Adrenal gland (tissue), 5 donors: ENCODE measurements around the gene HLA-F.

Experiments
- POLR2A ChIP-seq, 2 donors: fragments of 450-650 bp; IDR thresholded peaks; one replicate each; pipeline ENCODE4 v1.6.1; 2017; ENCODE audit warnings: antibody characterized with exemption in 2 of 2, mild to moderate bottlenecking in 2 of 2, moderate library complexity in 1 of 2
- TF ChIP-seq, protein P1 (sequence below), 6 experiments: fragments of 450-650 bp in 4 of 6; fragments of 200-600 bp in 2 of 6; sonication (generic) in 1 of 6; IDR thresholded peaks; 1 replicate in 5 of 6; 2 replicates in 1 of 6; pipeline versions ENCODE4 v1.5.1 to v1.8.0; 2016 to 2021; ENCODE audit warnings: antibody characterized with exemption in 6 of 6, mild to moderate bottlenecking in 2 of 6, moderate library complexity in 1 of 6
- donor health status: DM: no; HTN: no; CAD: no.

DNA sequence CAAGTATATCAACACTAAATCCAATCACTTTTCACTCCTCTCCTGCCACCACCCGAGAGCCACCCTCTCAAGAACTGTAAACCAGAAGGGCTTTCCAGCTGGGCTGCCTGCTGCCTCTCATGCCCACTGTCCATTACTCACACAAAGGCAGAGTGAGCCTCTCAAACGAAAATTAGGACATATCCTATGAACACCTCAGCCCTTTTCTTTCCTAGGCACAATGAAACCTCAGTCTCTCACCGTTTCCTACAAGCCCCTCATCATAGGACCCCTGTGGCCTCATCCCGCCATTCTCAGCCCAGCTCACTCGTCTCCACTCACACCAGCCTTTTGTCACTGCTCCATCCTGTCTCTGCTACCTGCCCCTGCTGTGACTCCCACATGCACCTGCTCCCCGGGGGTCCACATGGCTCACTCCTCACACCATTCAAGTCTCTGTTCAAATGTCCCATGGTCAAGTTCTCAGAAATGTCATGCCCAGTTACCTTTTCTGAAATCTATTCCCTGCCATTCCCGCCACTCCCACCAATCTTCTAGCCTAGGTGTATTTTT, 7.4 kb downstream of the HLA-F start:
- TF ChIP-seq, protein P1, sequence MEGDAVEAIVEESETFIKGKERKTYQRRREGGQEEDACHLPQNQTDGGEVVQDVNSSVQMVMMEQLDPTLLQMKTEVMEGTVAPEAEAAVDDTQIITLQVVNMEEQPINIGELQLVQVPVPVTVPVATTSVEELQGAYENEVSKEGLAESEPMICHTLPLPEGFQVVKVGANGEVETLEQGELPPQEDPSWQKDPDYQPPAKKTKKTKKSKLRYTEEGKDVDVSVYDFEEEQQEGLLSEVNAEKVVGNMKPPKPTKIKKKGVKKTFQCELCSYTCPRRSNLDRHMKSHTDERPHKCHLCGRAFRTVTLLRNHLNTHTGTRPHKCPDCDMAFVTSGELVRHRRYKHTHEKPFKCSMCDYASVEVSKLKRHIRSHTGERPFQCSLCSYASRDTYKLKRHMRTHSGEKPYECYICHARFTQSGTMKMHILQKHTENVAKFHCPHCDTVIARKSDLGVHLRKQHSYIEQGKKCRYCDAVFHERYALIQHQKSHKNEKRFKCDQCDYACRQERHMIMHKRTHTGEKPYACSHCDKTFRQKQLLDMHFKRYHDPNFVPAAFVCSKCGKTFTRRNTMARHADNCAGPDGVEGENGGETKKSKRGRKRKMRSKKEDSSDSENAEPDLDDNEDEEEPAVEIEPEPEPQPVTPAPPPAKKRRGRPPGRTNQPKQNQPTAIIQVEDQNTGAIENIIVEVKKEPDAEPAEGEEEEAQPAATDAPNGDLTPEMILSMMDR (IDR thresholded peaks at IDR 0.05): no peak
- no peak for TF ChIP-seq POLR2A (IDR thresholded peaks at IDR 0.05)
